Calu3 (cell line): ENCODE measurements around the gene NDNF. TPM values are rescaled to one million over a fixed set of nuclear protein-coding genes. Genes with fewer than 3 reads are reported as not detected.

Experiments used
- BruUV-seq: library from RNA; stranded (reverse); fragments of 400-500 nt; replicated peaks from 2 replicates; lab custom pipeline; 2021; lab: Mats Ljungman, UMichigan
- CTCF ChIA-PET: fragments of 300-600 bp; sonication (Branson Sonifier 250); formaldehyde crosslinking; loops from one replicate; lab custom pipeline; 2022; ENCODE audit warnings: antibody characterized with exemption; lab: Charles Lee
- DNase-seq: peaks from one replicate; pipeline ENCODE4 v3.0.0; 2022
- H3K27ac Mint-ChIP-seq: one replicate; pipeline ENCODE4 v1.8.0; 2022; ENCODE audit warnings: mixed read lengths; ENCODE audit not compliant: unreplicated experiment
- H3K27me3 Mint-ChIP-seq: one replicate; pipeline ENCODE4 v1.8.0; 2022; ENCODE audit warnings: mixed read lengths; ENCODE audit not compliant: unreplicated experiment
- H3K36me3 Mint-ChIP-seq: one replicate; pipeline ENCODE4 v1.8.0; 2022; ENCODE audit warnings: mild to moderate bottlenecking, moderate library complexity, mixed read lengths; ENCODE audit not compliant: insufficient read depth, unreplicated experiment
- H3K4me1 Mint-ChIP-seq: one replicate; pipeline ENCODE4 v1.8.0; 2022; ENCODE audit warnings: mild to moderate bottlenecking, low read depth, mixed read lengths; ENCODE audit not compliant: unreplicated experiment
- H3K4me3 Mint-ChIP-seq: one replicate; pipeline ENCODE4 v1.8.0; 2022; ENCODE audit warnings: mild to moderate bottlenecking, low read depth, moderate library complexity, mixed read lengths; ENCODE audit not compliant: unreplicated experiment
- H3K9me3 Mint-ChIP-seq: one replicate; pipeline ENCODE4 v1.8.0; 2022; ENCODE audit warnings: low read depth, mixed read lengths; ENCODE audit not compliant: unreplicated experiment
- CTCF ChIP-seq: fragments of 200-600 bp; IDR thresholded peaks from one replicate; pipeline ENCODE4 v1.8.0; 2022; ENCODE audit warnings: antibody characterized with exemption; ENCODE audit not compliant: unreplicated experiment
- intact Hi-C: fragments of 100-400 bp; cut with micrococcal nuclease; formaldehyde crosslinking; loops from one replicate; pipeline ENCODE4 v1.10.0; 2022; ENCODE audit not compliant: unreplicated experiment
- total RNA-seq: library from RNA; stranded (reverse); gene quantifications from 2 replicates; pipeline ENCODE4 v1.2.3, GENCODE V29; 2022

The NDNF gene
- total RNA-seq, 1 experiment from 2014 or later: 0.66 TPM

GRCh38 chr4:121050300-121050699 lies 22.0 kb downstream of the NDNF start:
- no peak for DNase-seq
- Mint-ChIP-seq H3K4me3 (no peak overlapping the region), H3K27ac (no peak overlapping the region), H3K27me3 (no peaks in the 10 kb centered on the region), H3K4me1 (no peaks in the 10 kb centered on the region), H3K9me3 (no peaks in the 10 kb centered on the region), H3K36me3 (no peaks in the 10 kb centered on the region)
- BruUV-seq: no TSS peak
- intact Hi-C loops: loop anchor here (1.0 kb wide), 1 partner anchor 331 kb away; no protein-coding TSS in a partner anchor
- no peak for TF ChIP-seq CTCF
- CTCF ChIA-PET: interaction anchor here (1.5 kb wide), 1 partner anchor 131 kb away, joined by 3 read pairs; no protein-coding TSS in a partner anchor

DNA sequence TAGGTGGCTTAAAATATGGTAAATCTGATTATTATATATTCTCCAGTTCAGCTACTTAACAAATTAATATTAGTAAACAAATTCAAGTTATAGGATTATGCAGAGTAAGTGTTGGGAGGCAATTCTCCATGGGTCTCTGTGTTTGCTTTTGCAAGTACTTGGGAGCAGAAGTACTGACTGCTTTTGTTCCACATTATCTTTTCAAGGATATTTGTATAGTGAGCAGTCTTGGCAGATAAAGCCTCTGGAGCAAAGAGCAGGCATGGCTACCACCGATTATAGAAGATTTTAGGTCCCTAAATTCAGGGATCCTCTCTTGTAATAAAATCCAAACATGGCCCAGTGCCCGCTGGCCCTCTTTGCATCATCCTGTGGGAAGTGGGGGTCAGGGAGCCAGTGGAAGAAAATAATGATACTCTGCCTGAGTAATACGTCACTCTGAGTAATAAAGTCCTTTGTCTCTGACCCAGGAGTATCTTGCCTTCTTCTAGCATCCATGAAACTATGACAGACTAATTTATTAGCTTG lies 23.2 kb downstream of the NDNF start:
- H3K27me3 Mint-ChIP-seq: no peaks in the 10 kb centered on the region
- no peak for TF ChIP-seq CTCF
- no TSS peak for BruUV-seq
- H3K36me3 Mint-ChIP-seq: no peaks in the 10 kb centered on the region
- no peaks in the 10 kb centered on the region for H3K4me1 Mint-ChIP-seq
- H3K27ac Mint-ChIP-seq: no peak overlapping the region
- no peaks in the 10 kb centered on the region for H3K9me3 Mint-ChIP-seq
- DNase-seq: no peak
- intact Hi-C loops: no loop called here
- CTCF ChIA-PET: interaction anchor here (1.5 kb wide), 1 partner anchor 130 kb away, joined by 3 read pairs; no protein-coding TSS in a partner anchor
- H3K4me3 Mint-ChIP-seq: no peak overlapping the region

DNA sequence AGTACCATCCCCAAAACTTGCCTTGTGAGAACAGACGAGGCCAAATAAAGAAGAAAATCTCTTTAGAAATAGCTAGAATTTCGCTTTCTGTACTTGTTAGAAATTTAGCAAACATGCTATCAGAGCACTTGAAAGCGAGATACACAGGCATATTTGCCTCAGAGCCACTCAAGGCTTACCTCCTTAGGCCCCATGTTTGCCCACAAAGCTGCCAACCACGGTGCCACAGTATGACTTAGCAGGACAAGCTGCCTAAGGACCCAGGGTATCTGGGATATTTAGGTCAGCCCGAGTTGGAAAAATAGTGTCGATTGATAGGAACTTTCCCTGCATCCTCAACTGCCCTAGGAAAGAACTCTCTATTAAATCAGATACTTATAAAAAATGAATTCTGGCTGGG lies 24.2 kb downstream of the NDNF start:
- Mint-ChIP-seq H3K36me3 (no peaks in the 10 kb centered on the region), H3K4me1 (no peaks in the 10 kb centered on the region), H3K27ac (no peak overlapping the region), H3K27me3 (no peaks in the 10 kb centered on the region), H3K9me3 (no peaks in the 10 kb centered on the region), H3K4me3 (no peak overlapping the region)
- CTCF ChIA-PET: no interaction called here
- BruUV-seq: no TSS peak
- intact Hi-C loops: no loop called here
- TF ChIP-seq CTCF: no peak
- no peak for DNase-seq

GRCh38 chr4:121041307-121042090 lies 30.8 kb downstream of the NDNF start:
- no peaks in the 10 kb centered on the region for H3K4me1 Mint-ChIP-seq
- no peak overlapping the region for H3K27ac Mint-ChIP-seq
- intact Hi-C loops: no loop called here
- no peak for DNase-seq
- TF ChIP-seq CTCF: no peak
- CTCF ChIA-PET: no interaction called here
- no peak overlapping the region for H3K4me3 Mint-ChIP-seq
- H3K36me3 Mint-ChIP-seq: no peaks in the 10 kb centered on the region
- H3K9me3 Mint-ChIP-seq: no peaks in the 10 kb centered on the region
- no peaks in the 10 kb centered on the region for H3K27me3 Mint-ChIP-seq
- BruUV-seq: no TSS peak
